CD4-positive, alpha-beta T cell (primary cell): ENCODE data around the gene ZDHHC8. TPM values are rescaled to one million over a fixed set of nuclear protein-coding genes. Genes with fewer than 3 reads are reported as not detected.

ENCODE experiments used
- ATAC-seq: fragments of 200-7000 bp; cut with Tn5 transposase; one replicate; pipeline ENCODE4 v1.10.0; 2022; ENCODE audit warnings: mild to moderate bottlenecking; ENCODE audit not compliant: poor library complexity
- CTCF ChIA-PET: fragments of 350-600 bp; sonication (Branson Sonifier 250); formaldehyde crosslinking; loops from one replicate; lab custom pipeline; 2021; ENCODE audit warnings: antibody characterized with exemption, inconsistent platforms; lab: Charles Lee
- POLR2A ChIA-PET: fragments of 350-600 bp; sonication (Branson Sonifier 250); formaldehyde crosslinking; loops from one replicate; lab custom pipeline; 2021; ENCODE audit warnings: antibody characterized with exemption, inconsistent platforms; lab: Charles Lee
- DNase-seq, 14 experiments: peaks; one replicate each; pipeline ENCODE4 v3.0.0-alpha.2; 2013 to 2020; ENCODE audit warnings: mixed read lengths in 2 of 14
- H3K27ac ChIP-seq, 2 donors: one replicate each; pipeline versions ENCODE4 v1.5.1 to v1.7.0; 2013; ENCODE audit warnings: low read length in 2 of 2, low read depth in 1 of 2, mild to moderate bottlenecking in 1 of 2
- H3K27me3 ChIP-seq, 2 experiments: 1 replicate in 1 of 2; 2 replicates in 1 of 2; pipeline versions ENCODE4 v1.6.1 to v1.7.0; 2013; ENCODE audit warnings: low read length in 2 of 2, control low read depth in 1 of 2, mild to moderate bottlenecking in 1 of 2, moderate library complexity in 1 of 2; ENCODE audit not compliant: insufficient read depth in 2 of 2, control insufficient read depth in 1 of 2
- H3K36me3 ChIP-seq: one replicate; pipeline ENCODE4 v1.6.1; 2013; ENCODE audit warnings: low read length, control low read depth; ENCODE audit not compliant: insufficient read depth
- H3K4me1 ChIP-seq: one replicate; pipeline ENCODE4 v1.6.1; 2013; ENCODE audit warnings: low read length, control low read depth; ENCODE audit not compliant: insufficient read depth
- H3K4me3 ChIP-seq: one replicate; pipeline ENCODE4 v1.5.1; 2013; ENCODE audit warnings: mild to moderate bottlenecking, low read length, moderate library complexity
- H3K9me3 ChIP-seq, 2 experiments: 1 replicate in 1 of 2; 2 replicates in 1 of 2; pipeline versions ENCODE4 v1.6.1 to v1.7.0; 2013; ENCODE audit warnings: low read length in 2 of 2, mild to moderate bottlenecking in 2 of 2, control low read depth in 1 of 2, moderate library complexity in 1 of 2; ENCODE audit not compliant: control insufficient read depth in 1 of 2, insufficient read depth in 1 of 2
- H3K27ac Mint-ChIP-seq: one replicate; pipeline ENCODE4 v1.8.0; 2020; ENCODE audit warnings: mixed read lengths
- H3K27me3 Mint-ChIP-seq: one replicate; pipeline ENCODE4 v1.8.0; 2021; ENCODE audit warnings: mixed read lengths
- H3K36me3 Mint-ChIP-seq: one replicate; pipeline ENCODE4 v1.8.0; 2021; ENCODE audit warnings: low read depth, mixed read lengths
- H3K4me1 Mint-ChIP-seq: one replicate; pipeline ENCODE4 v1.8.0; 2021; ENCODE audit warnings: low read depth, mixed read lengths
- H3K4me3 Mint-ChIP-seq: one replicate; pipeline ENCODE4 v1.8.0; 2020; ENCODE audit warnings: mild to moderate bottlenecking, mixed read lengths
- H3K9me3 Mint-ChIP-seq: one replicate; pipeline ENCODE4 v1.8.0; 2020; ENCODE audit warnings: mixed read lengths
- CTCF ChIP-seq: fragments of 200-600 bp; IDR thresholded peaks from one replicate; pipeline ENCODE4 v1.8.0; 2022; ENCODE audit warnings: antibody characterized with exemption, mild to moderate bottlenecking
- intact Hi-C, 2 experiments: fragments of 100-400 bp; cut with DNase I in 1 of 2; cut with micrococcal nuclease in 1 of 2; formaldehyde crosslinking; loops; one replicate each; pipeline versions ENCODE4 v1.15.1 to v1.9.0; 2023 to 2025; cut with DNase I, micrococcal nuclease
- total RNA-seq, 174 experiments: library from RNA in 2 of 174; stranded (reverse) in 2 of 174; gene quantifications; one replicate each; pipeline ENCODE4 v1.2.3 and lab custom pipeline; 2021 to 2026

ZDHHC8 gene
- total RNA-seq, 2 experiments from 2014 or later: 44.9 to 49.3 TPM

- no peak for TF ChIP-seq CTCF
- intact Hi-C loops: no loop called here
- H3K36me3 Mint-ChIP-seq: no peaks in the 10 kb centered on the region
- ATAC-seq: no peak
- CTCF ChIA-PET: no interaction called here
- DNase-seq: no peak
- Histone ChIP-seq H3K36me3 (no peaks in the 10 kb centered on the region), H3K4me3 (no peak overlapping the region), H3K9me3 (no peaks in the 10 kb centered on the region), H3K27me3 (no peaks in the 10 kb centered on the region), H3K4me1 (no peaks in the 10 kb centered on the region), H3K27ac (no peak overlapping the region)
- H3K27me3 Mint-ChIP-seq: no peaks in the 10 kb centered on the region
- H3K9me3 Mint-ChIP-seq: no peaks in the 10 kb centered on the region
- no peak overlapping the region for H3K27ac Mint-ChIP-seq
- no peak overlapping the region for H3K4me3 Mint-ChIP-seq
- H3K4me1 Mint-ChIP-seq: no peaks in the 10 kb centered on the region
- POLR2A ChIA-PET: no interaction called here
Observed at GRCh38 chr22:20169253-20169822, 37.7 kb downstream of the ZDHHC8 start.

GRCh38 chr22:20170170-20170569 lies 38.6 kb downstream of the ZDHHC8 start:
- DNase-seq (no peak), ATAC-seq (no peak)
- no peak overlapping the region for H3K27ac Mint-ChIP-seq
- TF ChIP-seq CTCF: no peak
- ChIA-PET POLR2A (no interaction called here), CTCF (no interaction called here)
- Histone ChIP-seq H3K36me3 (no peaks in the 10 kb centered on the region), H3K9me3 (no peaks in the 10 kb centered on the region), H3K27ac (no peak overlapping the region), H3K4me3 (no peak overlapping the region), H3K4me1 (no peaks in the 10 kb centered on the region), H3K27me3 (no peaks in the 10 kb centered on the region)
- H3K27me3 Mint-ChIP-seq: no peaks in the 10 kb centered on the region
- H3K4me3 Mint-ChIP-seq: no peak overlapping the region
- no peaks in the 10 kb centered on the region for H3K9me3 Mint-ChIP-seq
- intact Hi-C loops: no loop called here
- no peaks in the 10 kb centered on the region for H3K4me1 Mint-ChIP-seq
- no peaks in the 10 kb centered on the region for H3K36me3 Mint-ChIP-seq

GRCh38 chr22:20171288-20172140 lies 39.9 kb downstream of the ZDHHC8 start:
- Histone ChIP-seq H3K4me3 (no peak overlapping the region), H3K4me1 (no peaks in the 10 kb centered on the region), H3K36me3 (no peaks in the 10 kb centered on the region), H3K27ac (no peak overlapping the region), H3K27me3 (no peaks in the 10 kb centered on the region), H3K9me3 (no peaks in the 10 kb centered on the region)
- Mint-ChIP-seq H3K9me3 (no peaks in the 10 kb centered on the region), H3K4me3 (no peak overlapping the region), H3K27ac (no peak overlapping the region), H3K27me3 (no peaks in the 10 kb centered on the region), H3K4me1 (no peaks in the 10 kb centered on the region), H3K36me3 (no peaks in the 10 kb centered on the region)
- DNase-seq: no peak
- intact Hi-C loops: no loop called here
- POLR2A ChIA-PET: no interaction called here
- TF ChIP-seq CTCF: no peak
- ATAC-seq: no peak
- CTCF ChIA-PET: no interaction called here
